SK-N-SH treated with all-trans-retinoic acid at 6 μM for 48 hours (cell line): ENCODE results near the gene TSNAXIP1.

ENCODE experiments used
- ATAC-seq: fragments of 200-7000 bp; cut with Tn5 transposase; 3 replicates; pipeline ENCODE4 v1.9.1; 2020; ENCODE audit warnings: mild to moderate bottlenecking, moderate library complexity
- ARNTL ChIP-seq: fragments of 450-650 bp; formaldehyde crosslinking; IDR thresholded peaks from 2 replicates; pipeline ENCODE4 v1.5.0; 2020; ENCODE audit warnings: low read depth, mild to moderate bottlenecking, moderate library complexity, borderline replicate concordance
- BACH2 ChIP-seq: fragments of 250-450 bp; sonication (Bioruptor Pico); IDR thresholded peaks from 2 replicates; pipeline ENCODE4 v1.9.0; 2021; ENCODE audit warnings: mild to moderate bottlenecking, borderline replicate concordance
- CSDC2 ChIP-seq: fragments of 250-450 bp; sonication (Bioruptor Pico); IDR thresholded peaks from 2 replicates; pipeline ENCODE4 v1.5.0; 2020; ENCODE audit warnings: mild to moderate bottlenecking, moderate library complexity
- ESRRG ChIP-seq: fragments of 250-450 bp; sonication (Bioruptor Pico); IDR thresholded peaks from 2 replicates; pipeline ENCODE4 v1.6.1; 2021; ENCODE audit warnings: mild to moderate bottlenecking
- GLIS3 ChIP-seq: fragments of 250-450 bp; sonication (Bioruptor Pico); IDR thresholded peaks from 2 replicates; pipeline ENCODE4 v1.5.0; 2020; ENCODE audit warnings: mild to moderate bottlenecking, moderate library complexity
- ISL1 ChIP-seq: fragments of 250-450 bp; sonication (Bioruptor Pico); IDR thresholded peaks from 2 replicates; pipeline ENCODE4 v2.1.2; 2022; ENCODE audit warnings: mild to moderate bottlenecking, moderate library complexity
- OSR1 ChIP-seq: fragments of 250-450 bp; sonication (Bioruptor Pico); IDR thresholded peaks from 2 replicates; pipeline ENCODE4 v1.8.0; 2022; ENCODE audit warnings: moderate library complexity, mild to moderate bottlenecking, inconsistent platforms
- PPARA ChIP-seq: fragments of 250-450 bp; sonication (Bioruptor Pico); IDR thresholded peaks from 2 replicates; pipeline ENCODE4 v1.5.0; 2020; ENCODE audit warnings: mild to moderate bottlenecking, borderline replicate concordance
- RARB ChIP-seq: fragments of 250-450 bp; sonication (Bioruptor Pico); IDR thresholded peaks from 2 replicates; pipeline ENCODE4 v1.8.0; 2021; ENCODE audit warnings: mild to moderate bottlenecking, moderate library complexity
- SNAI2 ChIP-seq: fragments of 250-450 bp; sonication (Bioruptor Pico); IDR thresholded peaks from 2 replicates; pipeline ENCODE4 v1.5.0; 2020; ENCODE audit warnings: mild to moderate bottlenecking, moderate library complexity
- TOX ChIP-seq: fragments of 250-450 bp; sonication (Bioruptor Pico); IDR thresholded peaks from 2 replicates; pipeline ENCODE4 v1.8.0; 2021; ENCODE audit warnings: mild to moderate bottlenecking, moderate library complexity, borderline replicate concordance
- ZFP3 ChIP-seq: fragments of 250-450 bp; sonication (Bioruptor Pico); IDR thresholded peaks from 2 replicates; pipeline ENCODE4 v1.5.0; 2020; ENCODE audit warnings: mild to moderate bottlenecking, moderate library complexity
- ZFP30 ChIP-seq: fragments of 450-650 bp; formaldehyde crosslinking; IDR thresholded peaks from 2 replicates; pipeline ENCODE4 v1.5.0; 2022; ENCODE audit warnings: mild to moderate bottlenecking, moderate library complexity
- ZNF565 ChIP-seq: fragments of 450-650 bp; formaldehyde crosslinking; conservative IDR thresholded peaks from 2 replicates; pipeline ENCODE4 v1.5.0; 2020; ENCODE audit warnings: low read depth, mild to moderate bottlenecking, moderate library complexity
- ZNF70 ChIP-seq: fragments of 450-650 bp; formaldehyde crosslinking; IDR thresholded peaks from 2 replicates; pipeline ENCODE4 v1.5.0; 2020; ENCODE audit warnings: mild to moderate bottlenecking, moderate library complexity
- ZNF8 ChIP-seq: fragments of 450-650 bp; formaldehyde crosslinking; IDR thresholded peaks from 2 replicates; pipeline ENCODE4 v1.5.0; 2020; ENCODE audit warnings: mild to moderate bottlenecking, moderate library complexity
- TF ChIP-seq, protein P1 (sequence below): fragments of 250-450 bp; sonication (Bioruptor Pico); IDR thresholded peaks from 2 replicates; pipeline ENCODE4 v1.5.0; 2020; ENCODE audit warnings: mild to moderate bottlenecking, moderate library complexity
- TF ChIP-seq, protein P2 (sequence below): fragments of 250-450 bp; sonication (Bioruptor Pico); IDR thresholded peaks from 2 replicates; pipeline ENCODE4 v1.8.0; 2020; ENCODE audit warnings: mild to moderate bottlenecking, moderate library complexity, borderline replicate concordance
- TF ChIP-seq, protein P3 (sequence below): fragments of 250-450 bp; sonication (Bioruptor Pico); IDR thresholded peaks from 2 replicates; pipeline ENCODE4 v1.5.1; 2020; ENCODE audit warnings: low read depth, mild to moderate bottlenecking, moderate library complexity
- TF ChIP-seq, protein P4 (sequence below): fragments of 250-450 bp; sonication (Bioruptor Pico); IDR thresholded peaks from 2 replicates; pipeline ENCODE4 v1.5.1; 2021; ENCODE audit warnings: mild to moderate bottlenecking, moderate library complexity

Gene TSNAXIP1

DNA sequence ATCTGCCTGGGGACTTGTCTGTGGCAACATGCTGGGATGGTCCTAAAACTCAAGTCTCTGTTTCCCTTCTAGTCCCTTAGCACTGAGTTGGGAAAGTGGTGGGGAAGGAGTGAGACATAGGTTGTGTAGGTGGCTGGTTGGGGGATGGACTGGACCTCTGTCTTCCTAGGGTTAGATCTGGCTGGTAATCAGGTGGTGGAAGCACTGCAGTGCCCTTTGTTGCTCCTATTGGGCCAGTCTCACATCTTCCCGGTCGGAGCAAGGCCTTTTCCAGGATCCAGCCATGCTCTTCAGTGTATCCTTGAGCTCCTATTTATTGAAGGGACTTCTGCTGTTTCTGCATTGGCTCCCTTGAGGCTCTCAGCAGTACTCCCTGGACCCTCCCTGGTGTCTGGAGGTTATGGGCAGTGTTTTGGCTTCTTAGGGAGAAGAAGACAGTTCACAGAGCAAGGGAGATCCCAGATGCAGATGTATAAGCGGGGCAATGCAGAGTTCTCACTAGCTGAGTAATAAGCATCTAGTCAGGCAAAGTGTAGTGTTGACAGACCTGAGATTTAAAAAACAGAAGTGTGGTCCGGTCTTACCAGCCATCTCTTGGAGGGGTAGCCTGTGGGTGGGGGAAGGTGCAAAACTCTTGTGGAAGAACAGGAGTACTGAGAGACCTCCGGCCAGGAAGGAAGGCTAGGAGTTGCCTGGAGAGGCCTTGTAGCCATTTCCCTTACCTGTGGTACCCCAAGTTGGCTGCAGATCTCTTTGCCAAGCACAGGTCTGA, 38.8 kb downstream of the TSNAXIP1 start (continued):
- TF ChIP-seq ZNF70 (CRISPR knock-in tag) (no peak), ZFP30 (CRISPR knock-in tag) (no peak), ZNF565 (CRISPR knock-in tag) (no peak)
- TF ChIP-seq, all 23 proteins: peak for 0

DNA sequence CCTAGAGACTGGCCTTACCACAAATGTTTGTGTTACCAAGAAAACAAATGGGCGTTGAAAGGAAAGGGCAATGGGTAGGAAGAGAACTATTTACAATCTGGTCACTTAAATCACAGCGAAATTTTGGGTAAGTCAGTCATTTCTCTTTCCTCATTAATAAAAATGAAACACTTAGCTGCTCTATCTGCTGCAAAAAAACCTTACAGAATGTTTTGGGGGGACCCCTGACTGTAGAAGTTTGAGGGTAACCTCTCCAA, 39.3 kb downstream of the TSNAXIP1 start:
- ATAC-seq: no peak
- TF ChIP-seq ARNTL (CRISPR knock-in tag) (no peak), ZFP30 (CRISPR knock-in tag) (no peak)
- TF ChIP-seq, protein P1, sequence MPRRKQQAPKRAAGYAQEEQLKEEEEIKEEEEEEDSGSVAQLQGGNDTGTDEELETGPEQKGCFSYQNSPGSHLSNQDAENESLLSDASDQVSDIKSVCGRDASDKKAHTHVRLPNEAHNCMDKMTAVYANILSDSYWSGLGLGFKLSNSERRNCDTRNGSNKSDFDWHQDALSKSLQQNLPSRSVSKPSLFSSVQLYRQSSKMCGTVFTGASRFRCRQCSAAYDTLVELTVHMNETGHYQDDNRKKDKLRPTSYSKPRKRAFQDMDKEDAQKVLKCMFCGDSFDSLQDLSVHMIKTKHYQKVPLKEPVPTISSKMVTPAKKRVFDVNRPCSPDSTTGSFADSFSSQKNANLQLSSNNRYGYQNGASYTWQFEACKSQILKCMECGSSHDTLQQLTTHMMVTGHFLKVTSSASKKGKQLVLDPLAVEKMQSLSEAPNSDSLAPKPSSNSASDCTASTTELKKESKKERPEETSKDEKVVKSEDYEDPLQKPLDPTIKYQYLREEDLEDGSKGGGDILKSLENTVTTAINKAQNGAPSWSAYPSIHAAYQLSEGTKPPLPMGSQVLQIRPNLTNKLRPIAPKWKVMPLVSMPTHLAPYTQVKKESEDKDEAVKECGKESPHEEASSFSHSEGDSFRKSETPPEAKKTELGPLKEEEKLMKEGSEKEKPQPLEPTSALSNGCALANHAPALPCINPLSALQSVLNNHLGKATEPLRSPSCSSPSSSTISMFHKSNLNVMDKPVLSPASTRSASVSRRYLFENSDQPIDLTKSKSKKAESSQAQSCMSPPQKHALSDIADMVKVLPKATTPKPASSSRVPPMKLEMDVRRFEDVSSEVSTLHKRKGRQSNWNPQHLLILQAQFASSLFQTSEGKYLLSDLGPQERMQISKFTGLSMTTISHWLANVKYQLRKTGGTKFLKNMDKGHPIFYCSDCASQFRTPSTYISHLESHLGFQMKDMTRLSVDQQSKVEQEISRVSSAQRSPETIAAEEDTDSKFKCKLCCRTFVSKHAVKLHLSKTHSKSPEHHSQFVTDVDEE (CRISPR knock-in tag): no peak

DNA sequence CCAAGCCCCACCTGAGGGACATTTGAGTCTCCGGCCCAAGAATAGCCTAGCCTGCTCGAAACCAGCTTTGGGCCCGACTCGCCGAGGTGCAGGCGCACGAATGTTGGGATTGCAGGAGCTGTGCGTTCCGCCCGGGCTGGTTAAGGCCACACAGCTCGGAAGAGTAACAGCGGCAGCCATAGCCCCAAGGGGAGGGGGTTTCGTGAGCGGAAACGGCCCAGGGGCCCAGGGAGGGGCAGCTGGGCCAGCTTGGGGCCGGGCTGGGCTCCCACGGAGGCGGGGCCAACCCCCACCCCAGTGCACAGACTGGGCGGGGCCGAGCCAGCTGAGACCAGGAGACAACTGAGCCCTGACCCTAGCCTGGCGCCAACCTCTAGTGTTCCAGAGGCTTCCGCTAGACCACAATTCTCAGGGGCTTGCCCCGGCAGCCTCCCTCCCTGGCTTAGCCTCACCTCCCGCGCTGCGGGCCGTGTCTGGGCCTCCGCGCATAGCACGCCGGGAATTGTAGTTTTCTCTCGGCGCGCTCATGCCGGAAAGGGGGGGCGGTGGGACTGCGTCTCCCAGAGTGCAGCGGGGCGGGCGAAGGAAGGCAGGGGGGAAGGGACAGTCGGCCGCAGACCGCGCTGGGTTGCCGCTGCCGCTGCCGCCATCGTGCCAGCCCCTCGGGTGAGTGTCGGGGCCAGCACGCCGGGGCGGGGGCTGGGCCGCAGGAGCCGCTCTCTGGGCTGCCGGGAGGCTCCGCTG, 39.8 kb downstream of the TSNAXIP1 start, which contains the start of gene NUTF2:
Gene NUTF2 (plus strand): TSS at position 614 of the 744 bp plus-strand sequence. CDS start 18,198 bp downstream, outside the sequence.
- ATAC-seq: peak; percentile 71
- TF ChIP-seq RARB (no peak), GLIS3 (CRISPR knock-in tag) (no peak), TOX (CRISPR knock-in tag) (no peak), ESRRG (CRISPR knock-in tag) (no peak)
- TF ChIP-seq, protein P1 (CRISPR knock-in tag): 0 out of 2 replicates have a peak, but pooled peaks have one; percentile 28
- TF ChIP-seq, protein P2, sequence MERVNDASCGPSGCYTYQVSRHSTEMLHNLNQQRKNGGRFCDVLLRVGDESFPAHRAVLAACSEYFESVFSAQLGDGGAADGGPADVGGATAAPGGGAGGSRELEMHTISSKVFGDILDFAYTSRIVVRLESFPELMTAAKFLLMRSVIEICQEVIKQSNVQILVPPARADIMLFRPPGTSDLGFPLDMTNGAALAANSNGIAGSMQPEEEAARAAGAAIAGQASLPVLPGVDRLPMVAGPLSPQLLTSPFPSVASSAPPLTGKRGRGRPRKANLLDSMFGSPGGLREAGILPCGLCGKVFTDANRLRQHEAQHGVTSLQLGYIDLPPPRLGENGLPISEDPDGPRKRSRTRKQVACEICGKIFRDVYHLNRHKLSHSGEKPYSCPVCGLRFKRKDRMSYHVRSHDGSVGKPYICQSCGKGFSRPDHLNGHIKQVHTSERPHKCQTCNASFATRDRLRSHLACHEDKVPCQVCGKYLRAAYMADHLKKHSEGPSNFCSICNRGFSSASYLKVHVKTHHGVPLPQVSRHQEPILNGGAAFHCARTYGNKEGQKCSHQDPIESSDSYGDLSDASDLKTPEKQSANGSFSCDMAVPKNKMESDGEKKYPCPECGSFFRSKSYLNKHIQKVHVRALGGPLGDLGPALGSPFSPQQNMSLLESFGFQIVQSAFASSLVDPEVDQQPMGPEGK (CRISPR knock-in tag): peak; percentile 70; the same call in 1 of the 2 replicates

DNA sequence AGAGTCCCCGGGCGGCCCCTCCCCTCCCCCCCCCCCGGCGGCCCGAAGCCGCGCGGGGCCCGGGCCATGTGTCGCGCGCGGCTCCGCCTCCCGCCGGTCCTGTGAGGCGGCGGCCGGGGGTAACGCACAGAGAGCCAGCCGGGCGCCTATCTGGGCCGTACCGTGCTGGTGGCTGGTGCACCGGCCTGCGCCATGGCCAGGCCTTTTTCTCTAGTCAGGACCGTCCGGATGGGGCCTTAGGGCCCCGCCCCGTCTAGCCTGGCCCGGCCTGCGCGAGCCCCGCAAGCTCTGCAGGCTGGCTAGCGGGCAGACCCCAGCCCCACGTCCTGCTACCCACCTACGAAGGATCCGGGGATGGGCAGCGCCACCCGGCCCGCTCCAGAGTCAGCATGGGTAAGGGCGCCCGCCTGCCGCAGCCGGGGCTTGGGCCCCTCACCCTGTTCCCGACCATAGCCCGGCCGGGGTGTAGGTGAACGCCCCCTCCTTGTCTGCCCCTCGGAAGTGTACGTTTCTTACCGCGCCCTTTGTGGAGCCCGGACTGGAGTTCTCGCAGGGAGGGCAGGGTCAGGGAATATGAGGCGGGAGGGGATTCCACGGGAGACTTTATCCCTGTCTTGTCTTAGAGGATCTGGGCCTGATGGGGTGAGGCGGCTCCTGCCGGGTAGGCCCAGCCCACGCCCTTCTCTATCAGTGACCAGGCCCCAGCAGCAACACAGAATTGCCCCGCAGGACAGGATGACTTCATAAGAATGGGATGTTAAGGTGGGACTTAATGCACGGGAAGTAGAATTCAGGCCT, 40.6 kb downstream of the TSNAXIP1 start, which contains the start of gene CENPT:
Gene CENPT (minus strand): TSS at position 630 of the 798 bp plus-strand sequence. CDS start 13,834 bp downstream, outside the sequence.
- peak; percentile 45 for ATAC-seq
- TF ChIP-seq ZFP3 (CRISPR knock-in tag) (no peak), TOX (CRISPR knock-in tag) (no peak), ZNF8 (CRISPR knock-in tag) (no peak), GLIS3 (CRISPR knock-in tag) (no peak), PPARA (no peak), RARB (no peak), ISL1 (CRISPR knock-in tag) (no peak), BACH2 (CRISPR knock-in tag) (no peak), SNAI2 (CRISPR knock-in tag) (no peak), ZFP30 (CRISPR knock-in tag) (no peak), OSR1 (CRISPR knock-in tag) (no peak), CSDC2 (CRISPR knock-in tag) (no peak)
- TF ChIP-seq, protein P1 (CRISPR knock-in tag): no peak
- TF ChIP-seq, protein P3, sequence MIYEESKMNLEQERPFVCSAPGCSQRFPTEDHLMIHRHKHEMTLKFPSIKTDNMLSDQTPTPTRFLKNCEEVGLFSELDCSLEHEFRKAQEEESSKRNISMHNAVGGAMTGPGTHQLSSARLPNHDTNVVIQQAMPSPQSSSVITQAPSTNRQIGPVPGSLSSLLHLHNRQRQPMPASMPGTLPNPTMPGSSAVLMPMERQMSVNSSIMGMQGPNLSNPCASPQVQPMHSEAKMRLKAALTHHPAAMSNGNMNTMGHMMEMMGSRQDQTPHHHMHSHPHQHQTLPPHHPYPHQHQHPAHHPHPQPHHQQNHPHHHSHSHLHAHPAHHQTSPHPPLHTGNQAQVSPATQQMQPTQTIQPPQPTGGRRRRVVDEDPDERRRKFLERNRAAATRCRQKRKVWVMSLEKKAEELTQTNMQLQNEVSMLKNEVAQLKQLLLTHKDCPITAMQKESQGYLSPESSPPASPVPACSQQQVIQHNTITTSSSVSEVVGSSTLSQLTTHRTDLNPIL: no peak
- TF ChIP-seq, protein P4, sequence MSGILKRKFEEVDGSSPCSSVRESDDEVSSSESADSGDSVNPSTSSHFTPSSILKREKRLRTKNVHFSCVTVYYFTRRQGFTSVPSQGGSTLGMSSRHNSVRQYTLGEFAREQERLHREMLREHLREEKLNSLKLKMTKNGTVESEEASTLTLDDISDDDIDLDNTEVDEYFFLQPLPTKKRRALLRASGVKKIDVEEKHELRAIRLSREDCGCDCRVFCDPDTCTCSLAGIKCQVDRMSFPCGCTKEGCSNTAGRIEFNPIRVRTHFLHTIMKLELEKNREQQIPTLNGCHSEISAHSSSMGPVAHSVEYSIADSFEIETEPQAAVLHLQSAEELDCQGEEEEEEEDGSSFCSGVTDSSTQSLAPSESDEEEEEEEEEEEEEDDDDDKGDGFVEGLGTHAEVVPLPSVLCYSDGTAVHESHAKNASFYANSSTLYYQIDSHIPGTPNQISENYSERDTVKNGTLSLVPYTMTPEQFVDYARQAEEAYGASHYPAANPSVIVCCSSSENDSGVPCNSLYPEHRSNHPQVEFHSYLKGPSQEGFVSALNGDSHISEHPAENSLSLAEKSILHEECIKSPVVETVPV: no peak
